DLD1 (cell line): ENCODE data around the gene GAD1.

ENCODE experiments used
- in situ Hi-C: cut with HindIII; loops from 2 replicates; pipeline ENCODE4 v1.10.0; 2017; ENCODE audit warnings: low sequenced_read_pairs

The GAD1 gene

DNA sequence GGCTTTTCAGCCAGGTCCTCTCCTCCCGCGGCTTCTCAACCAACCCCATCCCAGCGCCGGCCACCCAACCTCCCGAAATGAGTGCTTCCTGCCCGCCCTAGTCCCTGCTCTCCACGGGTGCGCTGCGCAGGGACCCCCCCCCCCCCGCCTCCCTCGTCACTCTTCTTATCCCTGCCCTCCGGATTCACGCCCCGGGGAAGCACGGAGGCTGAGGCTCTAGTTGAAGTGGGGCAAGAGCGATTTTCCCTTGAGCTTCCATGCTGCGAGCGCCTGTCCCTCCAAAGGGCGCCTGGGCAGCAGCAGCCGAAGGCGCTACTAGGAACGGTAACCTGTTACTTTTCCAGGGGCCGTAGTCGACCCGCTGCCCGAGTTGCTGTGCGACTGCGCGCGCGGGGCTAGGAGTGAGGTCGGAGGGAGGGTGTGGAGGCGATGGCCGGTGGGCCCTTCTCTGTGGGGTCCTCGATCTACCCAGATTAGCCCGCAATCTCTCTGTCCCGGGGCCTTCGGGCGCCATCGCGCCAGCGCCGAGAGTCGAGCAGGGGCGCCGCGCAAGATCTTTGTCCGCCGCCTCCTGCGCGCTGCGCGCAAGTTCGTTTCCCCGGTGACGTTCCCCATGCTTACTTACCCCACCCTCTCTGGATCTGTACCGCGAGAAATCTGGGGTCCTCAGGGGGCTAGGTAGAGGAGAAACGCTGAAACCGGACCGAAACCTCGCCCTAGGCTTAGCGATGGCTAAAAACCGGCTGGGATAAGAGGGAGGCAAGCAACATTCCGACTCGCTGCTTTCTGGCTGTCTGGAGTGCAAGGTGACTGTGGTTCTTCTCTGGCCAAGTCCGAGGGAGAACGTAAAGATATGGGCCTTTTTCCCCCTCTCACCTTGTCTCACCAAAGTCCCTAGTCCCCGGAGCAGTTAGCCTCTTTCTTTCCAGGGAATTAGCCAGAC lies 677 bp downstream of the GAD1 start:
- in situ Hi-C loops, result loop anchor here (25.0 kb wide), 1 partner anchor 430 kb away; no protein-coding TSS in a partner anchor

DNA sequence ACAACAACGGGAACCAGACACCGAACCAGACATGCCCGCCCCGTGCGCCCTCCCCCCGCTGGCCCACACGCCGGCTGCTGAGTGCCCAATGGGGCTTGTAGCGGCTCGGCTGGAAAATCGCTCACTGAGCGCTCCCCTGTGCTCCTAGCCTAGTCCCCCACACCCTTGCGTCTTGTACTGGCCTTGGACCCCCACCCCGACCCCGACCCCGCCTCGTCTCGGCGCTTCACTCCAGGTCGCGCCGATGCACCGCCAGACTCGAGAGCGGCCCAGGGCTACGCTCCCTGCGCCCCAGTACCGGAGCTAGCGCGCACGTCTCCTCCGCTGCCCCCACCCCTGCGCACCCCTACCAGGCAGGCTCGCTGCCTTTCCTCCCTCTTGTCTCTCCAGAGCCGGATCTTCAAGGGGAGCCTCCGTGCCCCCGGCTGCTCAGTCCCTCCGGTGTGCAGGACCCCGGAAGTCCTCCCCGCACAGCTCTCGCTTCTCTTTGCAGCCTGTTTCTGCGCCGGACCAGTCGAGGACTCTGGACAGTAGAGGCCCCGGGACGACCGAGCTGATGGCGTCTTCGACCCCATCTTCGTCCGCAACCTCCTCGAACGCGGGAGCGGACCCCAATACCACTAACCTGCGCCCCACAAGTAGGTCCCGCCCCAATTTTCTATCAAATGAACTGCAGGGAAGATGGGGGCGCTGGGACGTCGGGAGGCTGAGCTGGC lies 1.5 kb downstream of the GAD1 start:
- in situ Hi-C loops, result loop anchor here (25.0 kb wide), 1 partner anchor 431 kb away; no protein-coding TSS in a partner anchor

DNA sequence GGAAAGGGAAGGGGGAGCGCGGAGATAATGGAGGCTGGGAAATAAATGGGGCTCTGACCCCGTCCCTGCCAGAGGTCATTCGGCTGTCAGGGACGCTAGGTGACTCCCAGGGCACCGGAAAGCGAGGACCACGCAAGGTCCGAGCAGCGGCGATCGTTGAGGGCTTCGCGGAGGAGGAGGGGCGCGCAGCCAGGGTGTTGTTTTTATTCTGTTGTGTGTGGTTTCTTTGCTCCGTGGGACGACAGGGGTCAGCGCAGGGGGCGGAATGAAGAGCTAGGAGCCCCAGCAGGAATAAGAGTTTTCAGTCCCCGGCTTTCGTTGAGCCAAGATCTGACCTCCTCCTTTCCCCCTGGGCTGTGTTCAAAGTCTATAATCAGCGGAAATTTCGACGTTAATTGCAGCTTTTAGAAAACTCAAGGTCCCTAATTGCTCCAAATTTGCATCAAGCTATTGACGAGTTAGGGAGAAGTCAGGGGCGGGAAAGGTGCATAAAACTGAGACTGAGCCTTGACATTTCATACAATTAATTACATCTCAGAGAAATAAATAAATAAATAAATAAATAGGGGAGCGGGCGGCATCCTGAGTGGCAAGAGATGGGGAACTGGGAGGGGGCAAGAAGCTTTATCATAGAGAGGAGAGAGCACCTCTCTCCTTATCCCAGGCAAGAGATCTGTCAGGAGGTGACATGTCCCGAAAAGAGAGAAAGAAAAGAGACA lies 2.2 kb downstream of the GAD1 start:
- in situ Hi-C loops, result loop anchor here (25.0 kb wide), 1 partner anchor 432 kb away; no protein-coding TSS in a partner anchor

DNA sequence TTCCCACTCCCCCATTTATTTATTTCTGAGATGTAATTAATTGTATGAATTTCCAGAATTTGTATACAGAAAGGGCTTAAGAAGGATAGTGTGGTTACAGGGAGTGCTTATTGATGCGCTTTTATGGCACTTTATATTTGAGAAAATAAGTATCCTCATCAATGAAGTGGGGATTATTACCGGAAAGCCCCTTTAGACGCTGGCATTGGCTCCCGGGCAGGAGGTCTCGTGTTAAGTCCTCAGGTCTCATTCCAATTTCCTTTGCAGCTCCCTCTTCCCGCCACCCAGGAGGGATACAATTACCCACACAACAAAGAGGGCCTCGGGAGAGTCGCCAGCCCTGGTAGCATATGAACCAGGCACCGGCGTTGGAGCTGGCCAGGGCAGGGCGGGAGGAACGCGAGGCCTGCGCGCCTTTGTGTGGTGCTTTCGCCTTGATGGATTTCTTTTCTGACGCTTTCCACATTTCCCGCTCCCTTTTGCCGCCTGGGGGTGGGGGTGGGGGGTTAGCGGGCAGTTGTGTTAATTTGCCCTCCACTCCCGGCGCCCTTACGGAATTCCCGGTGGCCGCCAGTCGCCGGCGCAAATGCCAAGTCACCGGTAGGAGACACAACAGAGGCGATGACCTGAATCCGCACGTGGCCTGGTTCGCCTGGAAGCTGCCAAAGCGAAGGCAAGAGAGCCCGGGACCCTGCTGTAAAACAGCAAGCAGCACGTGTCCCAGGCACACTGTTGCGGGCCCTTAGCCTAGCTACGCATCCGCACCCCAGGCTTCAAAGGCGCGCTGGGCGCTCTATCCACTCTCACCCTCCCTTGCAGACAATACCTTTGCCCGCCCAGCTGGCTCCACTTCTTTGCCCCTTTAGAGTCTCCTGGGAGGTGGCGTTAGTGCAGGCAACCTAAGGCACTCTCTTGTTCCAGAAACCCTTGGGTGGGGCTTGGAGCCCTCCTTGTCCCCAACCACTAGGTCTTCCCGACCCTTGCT lies 3.3 kb downstream of the GAD1 start:
- in situ Hi-C loops, result loop anchor here (25.0 kb wide), 1 partner anchor 433 kb away; no protein-coding TSS in a partner anchor

DNA sequence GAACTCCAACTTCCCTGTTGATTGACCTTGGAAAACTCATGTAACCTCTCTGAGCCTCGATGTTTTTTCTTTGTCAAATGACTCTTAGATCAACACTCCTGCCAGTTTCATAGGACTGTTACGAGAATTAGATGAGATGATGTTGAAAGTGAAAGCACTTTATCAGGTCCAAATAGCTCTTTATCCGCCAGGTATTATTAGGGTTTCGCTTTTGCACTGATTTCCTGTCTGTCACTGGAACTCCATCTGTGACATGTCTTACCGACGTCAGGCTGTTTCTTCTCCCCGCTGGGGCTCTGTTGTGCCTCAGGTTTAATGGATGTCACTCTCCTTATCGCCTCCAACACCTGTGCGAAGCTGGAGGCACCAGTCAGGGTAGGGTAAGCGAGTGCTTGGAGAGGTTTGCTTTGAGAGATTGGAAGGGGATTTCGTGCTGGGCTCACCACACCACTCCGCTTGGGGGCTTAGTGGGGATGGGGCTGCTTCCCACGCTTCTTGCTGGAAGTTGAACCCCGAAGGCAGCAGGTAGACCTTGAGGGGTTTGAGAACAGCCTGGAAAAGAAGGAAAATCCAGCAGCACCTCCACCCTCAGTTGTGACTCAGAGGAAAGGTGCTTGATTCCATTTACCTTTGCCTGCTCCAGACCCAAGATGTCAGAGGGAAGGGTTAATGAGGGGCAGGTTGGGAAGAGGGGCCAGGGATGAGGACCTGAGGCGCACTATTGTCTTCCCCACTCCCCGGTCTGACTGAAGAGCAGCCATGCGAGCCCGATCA lies 4.3 kb downstream of the GAD1 start:
- in situ Hi-C loops, result loop anchor here (25.0 kb wide), 1 partner anchor 434 kb away; no protein-coding TSS in a partner anchor

DNA sequence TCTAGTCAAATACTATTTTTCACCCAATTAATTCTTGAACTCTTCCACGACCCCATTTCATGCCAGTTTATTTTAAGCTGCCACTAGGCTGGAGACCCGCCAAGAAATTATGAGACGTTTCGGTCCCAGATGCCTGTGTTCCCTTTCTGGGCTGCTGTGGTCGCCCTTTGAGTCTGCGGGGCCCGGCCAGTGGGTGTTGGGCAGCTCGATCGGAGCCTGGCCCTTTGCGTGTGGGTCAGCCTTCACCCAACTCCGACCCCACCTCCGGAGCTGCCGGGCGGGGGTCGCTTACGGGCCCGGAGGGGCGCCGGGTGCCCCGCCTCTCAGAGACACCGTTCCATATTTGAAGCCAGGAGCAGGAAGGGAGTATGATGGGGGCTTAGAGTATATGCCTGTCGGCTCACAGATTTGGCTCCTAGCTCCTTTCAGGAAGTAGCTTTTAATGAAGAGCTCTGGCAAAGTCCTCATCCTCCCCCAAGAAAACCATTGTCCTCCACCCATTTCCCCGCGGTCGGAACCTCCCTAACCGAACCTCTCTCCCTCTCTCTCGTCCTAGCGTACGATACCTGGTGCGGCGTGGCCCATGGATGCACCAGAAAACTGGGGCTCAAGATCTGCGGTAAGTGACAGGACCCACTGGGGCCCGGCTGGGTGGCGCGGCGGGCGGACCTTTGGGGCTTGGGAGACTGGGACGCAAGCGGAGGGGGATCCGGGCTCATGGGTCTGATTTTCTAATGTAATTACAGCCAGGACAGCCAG lies 5.0 kb downstream of the GAD1 start:
- in situ Hi-C loops, result loop anchor here (25.0 kb wide), 1 partner anchor 434 kb away; no protein-coding TSS in a partner anchor

DNA sequence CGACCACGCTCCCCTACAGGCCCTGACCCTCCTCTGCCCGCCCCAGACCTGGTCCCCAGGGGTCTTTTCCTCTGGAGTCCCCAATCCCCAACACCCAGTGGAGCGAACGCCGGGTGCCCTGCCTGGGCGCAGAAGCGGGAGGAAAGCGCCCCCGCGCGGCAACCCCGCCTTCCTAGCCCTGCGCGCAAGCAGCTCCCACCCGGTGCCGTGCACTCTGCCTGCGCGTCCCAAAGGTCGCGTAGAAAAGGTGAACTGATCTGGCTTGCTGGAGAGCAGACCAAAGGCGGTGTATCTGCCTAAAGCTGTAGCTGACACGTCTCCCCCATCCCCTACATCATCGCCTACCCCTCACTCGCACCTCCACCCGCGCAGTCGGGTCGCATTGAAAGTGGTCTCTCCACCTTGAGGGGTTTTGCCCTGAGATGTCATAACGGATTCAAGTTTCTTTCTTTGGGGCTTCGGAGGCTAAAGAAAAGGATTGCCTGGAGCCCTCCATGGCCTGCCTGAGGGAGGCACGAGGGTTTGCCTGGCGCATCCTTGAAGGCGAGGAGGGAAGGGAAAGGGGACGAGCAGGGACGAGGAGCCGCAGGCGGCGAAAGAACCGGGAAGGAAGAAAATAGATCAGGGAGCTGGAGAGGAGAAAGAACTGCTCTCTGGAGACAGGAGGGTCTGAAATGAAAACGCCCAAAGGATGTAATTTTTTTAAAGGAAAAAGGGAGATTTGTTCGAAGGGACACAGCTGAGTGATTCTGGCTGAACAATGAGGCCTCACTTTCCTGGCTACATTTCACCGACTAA lies 5.8 kb downstream of the GAD1 start:
- in situ Hi-C loops, result loop anchor here (25.0 kb wide), 1 partner anchor 435 kb away; no protein-coding TSS in a partner anchor

DNA sequence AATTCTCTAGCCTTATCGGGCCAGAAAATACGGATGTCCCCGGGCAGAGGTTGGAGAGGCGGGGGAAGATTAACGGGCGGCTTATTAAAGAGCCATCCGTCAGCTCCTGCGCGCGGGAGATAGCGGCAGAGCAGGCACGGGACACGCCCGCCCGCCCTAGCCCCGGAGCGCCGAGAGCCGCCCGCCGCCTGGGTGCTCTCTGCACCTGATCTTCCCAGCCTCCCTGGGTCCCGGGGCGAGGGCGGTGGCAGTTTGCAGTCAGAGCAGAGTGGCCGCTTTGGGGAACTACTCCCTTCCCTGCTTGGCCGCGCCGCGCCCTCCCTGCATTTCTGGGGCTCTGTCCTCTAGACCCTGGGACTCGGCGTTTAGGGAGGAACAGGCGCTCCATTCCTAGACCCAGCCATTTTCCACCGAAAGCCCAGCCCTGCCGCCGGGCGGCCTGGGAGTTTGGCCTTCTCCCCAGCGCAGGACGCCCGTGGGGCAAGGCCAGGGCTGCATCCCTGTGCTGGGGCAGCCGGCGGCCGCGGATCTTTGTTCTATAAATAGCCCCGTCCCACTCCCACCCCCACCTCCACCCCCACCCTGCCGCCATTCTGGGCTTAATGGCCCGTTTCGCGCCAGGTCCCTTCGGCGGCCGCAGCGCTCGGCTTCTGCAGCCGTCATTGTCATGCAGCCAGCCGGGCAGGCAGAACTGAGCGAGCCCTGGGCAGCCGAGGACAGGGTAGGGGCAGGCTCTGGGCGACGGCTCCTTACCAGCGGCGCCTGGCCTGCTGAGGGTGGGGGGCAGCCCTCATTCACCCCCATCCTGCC lies 6.6 kb downstream of the GAD1 start:
- in situ Hi-C loops, result loop anchor here (25.0 kb wide), 1 partner anchor 436 kb away; no protein-coding TSS in a partner anchor

DNA sequence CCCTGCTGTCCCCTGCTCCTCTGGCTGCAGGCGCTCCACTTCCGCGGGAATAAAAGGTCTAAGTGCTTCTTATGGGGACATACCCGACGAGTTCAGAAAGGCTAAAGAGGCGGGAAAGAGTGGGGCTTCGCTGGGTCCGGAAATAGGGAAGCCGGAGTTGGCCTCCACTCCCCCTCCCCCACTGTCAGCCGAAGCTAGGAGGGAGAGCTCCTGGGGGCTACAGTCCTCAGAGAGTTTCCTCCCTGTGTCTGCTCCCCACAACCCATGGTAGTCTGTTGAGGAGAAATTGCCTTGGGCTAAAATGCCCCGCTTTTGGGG lies 7.2 kb downstream of the GAD1 start:
- in situ Hi-C loops, result loop anchor here (25.0 kb wide), 1 partner anchor 437 kb away; no protein-coding TSS in a partner anchor

DNA sequence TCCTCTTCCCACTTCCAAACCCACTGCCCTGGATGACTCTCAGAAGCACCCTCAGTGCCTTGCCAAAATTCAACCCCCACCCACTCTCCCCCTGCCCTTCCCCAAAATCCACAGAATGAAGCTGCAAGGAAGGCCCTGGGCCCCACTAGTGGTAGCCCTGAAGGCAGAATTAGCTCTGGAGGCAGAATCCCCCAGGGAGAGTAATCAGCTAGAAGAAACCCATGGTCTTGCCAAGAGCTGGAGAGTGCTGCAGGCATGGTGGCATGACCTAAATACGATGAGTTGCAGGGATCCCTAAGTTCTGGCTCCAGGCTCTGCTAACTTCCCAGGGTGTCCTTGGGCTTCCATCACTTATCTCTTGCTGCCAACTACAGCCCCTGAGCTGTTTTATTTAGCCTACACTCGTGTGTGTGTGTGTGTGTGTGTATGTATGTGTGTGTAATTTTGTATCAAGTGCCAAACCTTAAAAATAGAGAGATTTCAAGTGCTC lies 7.9 kb downstream of the GAD1 start:
- in situ Hi-C loops, result loop anchor here (25.0 kb wide), 1 partner anchor 437 kb away; no protein-coding TSS in a partner anchor

DNA sequence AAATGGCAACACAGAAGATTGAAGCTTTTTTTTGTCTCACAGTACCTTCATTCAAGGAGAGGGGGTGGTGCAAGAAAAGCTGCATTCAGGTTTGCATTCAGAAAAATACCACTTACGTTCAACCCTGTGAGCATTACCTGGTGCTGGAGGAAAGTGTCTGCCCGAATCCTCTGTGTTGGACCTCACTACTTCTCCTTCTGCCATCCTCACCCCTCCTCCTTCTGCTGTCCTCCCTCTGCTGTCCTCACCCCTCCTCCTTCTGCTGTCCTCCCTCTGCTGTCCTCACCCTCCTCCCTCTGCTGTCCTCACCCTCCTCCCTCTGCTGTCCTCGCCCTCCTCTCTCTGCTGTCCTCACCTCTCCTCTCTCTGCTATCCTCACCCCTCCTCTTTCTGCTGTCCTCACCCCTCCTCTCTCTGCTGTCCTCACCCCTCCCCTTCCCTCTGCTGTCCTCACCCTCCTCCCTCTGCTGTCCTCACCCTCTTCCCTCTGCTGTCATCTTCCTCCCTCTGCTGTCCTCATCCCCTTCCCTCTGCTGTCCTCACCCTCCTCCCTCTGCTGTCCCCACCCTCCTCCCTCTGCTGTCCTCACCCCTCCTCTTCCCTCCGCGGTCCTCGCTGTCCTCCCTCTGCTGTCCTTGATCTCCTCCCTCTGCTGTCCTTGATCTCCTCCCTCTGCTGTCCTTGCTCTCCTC lies 11.3 kb downstream of the GAD1 start:
- in situ Hi-C loops, result no loop called here

DNA sequence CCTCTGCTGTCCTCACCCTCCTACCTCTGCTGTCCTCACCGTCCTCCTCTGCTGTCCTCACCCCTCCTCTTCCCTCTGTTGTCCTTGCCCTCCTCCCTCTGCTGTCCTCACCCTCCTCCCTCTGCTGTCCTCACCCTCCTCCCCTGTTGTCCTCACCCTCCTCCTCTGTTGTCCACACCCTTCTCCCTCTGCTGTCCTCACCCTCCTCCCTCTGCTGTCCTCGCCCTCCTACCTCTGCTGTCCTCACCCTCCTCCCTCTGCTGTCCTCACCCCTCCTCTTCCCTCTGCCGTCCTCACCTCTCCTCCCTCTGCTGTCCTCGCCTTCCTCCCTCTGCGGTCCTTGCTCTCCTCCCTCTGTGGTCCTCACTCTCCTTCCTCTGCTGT lies 11.8 kb downstream of the GAD1 start:
- in situ Hi-C loops, result no loop called here

DNA sequence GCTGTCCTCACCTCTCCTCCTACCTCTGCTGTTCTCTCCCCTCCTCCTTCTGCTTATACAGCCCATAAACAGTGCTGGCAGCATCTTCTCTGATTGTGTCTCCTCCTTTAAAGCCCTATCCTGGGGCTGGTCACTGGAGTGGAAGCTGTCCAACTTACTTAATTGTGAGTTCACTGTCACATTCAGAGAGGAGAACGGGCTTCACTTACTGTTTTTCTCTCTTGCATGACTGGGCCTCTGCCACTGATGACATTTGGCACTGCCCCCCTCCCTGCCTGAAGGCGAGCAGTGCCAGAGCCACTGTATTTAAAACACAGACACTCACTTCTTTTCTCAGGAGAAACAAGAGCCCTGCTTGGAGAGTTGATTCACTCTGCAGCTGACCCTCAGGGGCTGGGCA lies 12.3 kb downstream of the GAD1 start:
- in situ Hi-C loops, result no loop called here

DNA sequence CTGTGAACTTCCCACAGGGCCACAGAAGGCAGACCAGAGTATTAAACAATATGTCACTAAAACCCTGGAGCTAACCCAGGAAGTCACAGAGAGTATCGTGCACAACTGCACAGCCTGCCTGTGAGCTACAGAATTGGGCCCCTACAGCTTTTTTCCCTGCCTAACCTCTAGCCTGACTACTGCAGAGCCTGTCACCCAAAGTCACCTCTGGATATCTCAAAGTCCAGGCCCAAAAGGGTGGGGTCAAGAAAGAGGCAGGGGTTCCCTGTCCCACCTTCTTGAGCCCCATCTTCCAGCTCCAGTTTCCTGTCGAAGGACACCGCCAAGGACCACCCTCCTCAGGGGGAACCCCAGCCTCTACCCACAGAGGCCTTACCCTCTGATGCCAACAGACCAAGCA lies 13.5 kb downstream of the GAD1 start:
- in situ Hi-C loops, result no loop called here

DNA sequence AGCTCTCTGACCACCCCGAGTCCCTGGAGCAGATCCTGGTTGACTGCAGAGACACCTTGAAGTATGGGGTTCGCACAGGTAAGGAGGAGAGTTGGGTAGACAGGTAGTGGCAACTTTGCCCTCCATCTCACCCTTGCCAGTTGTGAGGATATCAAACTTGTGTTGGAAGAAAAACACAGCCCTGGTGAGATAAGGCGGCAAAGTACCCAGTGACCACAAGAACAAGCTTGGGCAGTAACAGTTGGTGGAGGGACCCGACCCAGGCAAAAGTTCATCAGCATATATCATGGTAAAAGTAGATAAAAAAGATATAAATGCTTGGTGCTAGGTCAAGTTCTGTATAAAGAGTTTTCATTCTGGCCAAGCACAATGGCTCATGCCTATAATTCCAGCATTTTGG lies 14.4 kb downstream of the GAD1 start:
- in situ Hi-C loops, result no loop called here

DNA sequence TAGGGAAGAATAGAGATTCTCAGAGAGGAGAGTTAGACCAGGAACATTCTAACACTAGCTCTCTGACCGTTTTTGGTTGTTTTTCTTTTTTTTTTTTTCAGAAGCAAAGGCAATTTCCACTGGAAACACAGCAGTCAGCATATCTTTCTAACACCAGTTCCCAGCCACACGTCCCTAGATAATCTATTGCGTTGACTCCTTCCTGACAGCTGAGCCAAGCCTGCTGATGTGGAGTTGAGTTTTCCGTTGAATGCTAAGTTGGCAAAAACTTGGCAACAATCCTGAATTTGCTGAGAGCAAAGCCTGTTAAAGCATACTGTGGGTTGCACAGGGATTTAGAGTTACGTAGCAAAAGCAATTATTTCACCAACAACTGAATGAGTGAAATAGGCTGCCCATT lies 19.3 kb downstream of the GAD1 start:
- in situ Hi-C loops, result no loop called here
